ENCODE data around the gene PWWP2B. TPM values are rescaled to one million over a fixed set of nuclear protein-coding genes. Genes with fewer than 3 reads are reported as not detected.

PWWP2B gene
- total and polyA plus RNA-seq, 10 of the 15 experiments (the other 5 are each of a cell fraction or from before 2014, with no cell fraction given), result 0.04 to 0.87 (median 0.35) TPM; not detected in 4

- TF ChIP-seq SMC3 (IDR thresholded peaks at IDR 0.05; ENCODE audit: borderline replicate concordance, low read length) (no peak), CBX3 (IDR thresholded peaks at IDR 0.05; ENCODE audit: borderline replicate concordance, low read depth) (no peak), ZNF217 (IDR thresholded peaks at IDR 0.05) (no peak)
Measured at GRCh38 chr10:132390921-132391675, 5.9 kb upstream of the PWWP2B start (continued).

- no peak for FAIRE-seq
- Histone ChIP-seq H3K36me3 (ENCODE audit: control insufficient read depth in 2 of 2, insufficient read depth in 2 of 2, low read length in 1 of 2) (no peaks in the 10 kb centered on the region), H3K27me3 (replicated peaks in 1 of 2; ENCODE audit: control insufficient read depth in 2 of 2, insufficient read depth in 2 of 2, low read length in 1 of 2) (peaks cover 0 to 3% of the 10 kb centered on the region in 2 experiments; a peak in 3 of 4 replicates), H3K27ac (ENCODE audit: control insufficient read depth, insufficient read depth) (no peak overlapping the region), H3K4me1 (ENCODE audit: control insufficient read depth, insufficient read depth, low read length) (no peaks in the 10 kb centered on the region; the same call in 1 of the 2 replicates), H3K9me3 (replicated peaks; ENCODE audit: control insufficient read depth, insufficient read depth, low read length) (no peaks in the 10 kb centered on the region), H2AFZ (ENCODE audit: control insufficient read depth, low read depth, low read length) (no peak overlapping the region), H4K20me1 (ENCODE audit: control insufficient read depth, insufficient read depth) (no peaks in the 10 kb centered on the region), H3K79me2 (ENCODE audit: control insufficient read depth, insufficient read depth, low read length) (no peaks in the 10 kb centered on the region), H3K4me2 (ENCODE audit: control insufficient read depth, insufficient read depth) (no peak overlapping the region), H3K4me3 (no peak overlapping the region), H3K9ac (ENCODE audit: control insufficient read depth, insufficient read depth, low read length) (no peak overlapping the region)
- WGBS (ENCODE audit: insufficient coverage, insufficient replicate concordance, low lambda C conversion rate, missing lambda C conversion rate), result 36% methylated on average over 4 of the region's 4 CpGs
- BruUV-seq (replicated peaks), result no TSS peak
- ATAC-seq, result no peak
- RAD21 ChIA-PET (ENCODE audit: unreplicated experiment), result interaction anchor here (1.0 kb wide), 1 partner anchor 31 kb away, joined by 3 read pairs; no protein-coding TSS in a partner anchor
- SMC1A ChIA-PET (ENCODE audit: uncharacterized antibody, unreplicated experiment), result interaction anchor here (1.0 kb wide), 1 partner anchor 61 kb away, joined by 3 read pairs; no protein-coding TSS in a partner anchor
- intact Hi-C loops (cut with micrococcal nuclease; ENCODE audit: unreplicated experiment), result no loop called here
- CTCF ChIA-PET, result interaction anchor here (1.2 kb wide), 1 partner anchor 52 kb away, joined by 3 read pairs; no protein-coding TSS in a partner anchor
- no peak for DNase-seq (ENCODE audit: low read depth, low spot score)
- POLR2A ChIA-PET, result no interaction called here
- in situ Hi-C loops (cut with MboI), result no loop called here
- TF ChIP-seq CBX3 (IDR thresholded peaks at IDR 0.05; ENCODE audit: borderline replicate concordance, low read depth) (no peak), WRNIP1 (IDR thresholded peaks at IDR 0.05; ENCODE audit: borderline replicate concordance, low read depth, low read length) (no peak), SMARCA5 (IDR thresholded peaks at IDR 0.05) (no peak), HDAC2 (IDR thresholded peaks at IDR 0.05) (no peak), CHD4 (IDR thresholded peaks at IDR 0.05) (no peak), ZNF24 (IDR thresholded peaks at IDR 0.05) (no peak), JUNB (IDR thresholded peaks at IDR 0.05) (no peak), MYC (IDR thresholded peaks at IDR 0.05; ENCODE audit: insufficient read depth, insufficient read length, insufficient replicate concordance, low read length, severe bottlenecking) (no peak), SRF (IDR thresholded peaks at IDR 0.05; ENCODE audit: low read depth in 2 of 2, low read length in 2 of 2) (no peak), DPF2 (IDR thresholded peaks at IDR 0.05) (no peak)
- TF ChIP-seq, protein P1, sequence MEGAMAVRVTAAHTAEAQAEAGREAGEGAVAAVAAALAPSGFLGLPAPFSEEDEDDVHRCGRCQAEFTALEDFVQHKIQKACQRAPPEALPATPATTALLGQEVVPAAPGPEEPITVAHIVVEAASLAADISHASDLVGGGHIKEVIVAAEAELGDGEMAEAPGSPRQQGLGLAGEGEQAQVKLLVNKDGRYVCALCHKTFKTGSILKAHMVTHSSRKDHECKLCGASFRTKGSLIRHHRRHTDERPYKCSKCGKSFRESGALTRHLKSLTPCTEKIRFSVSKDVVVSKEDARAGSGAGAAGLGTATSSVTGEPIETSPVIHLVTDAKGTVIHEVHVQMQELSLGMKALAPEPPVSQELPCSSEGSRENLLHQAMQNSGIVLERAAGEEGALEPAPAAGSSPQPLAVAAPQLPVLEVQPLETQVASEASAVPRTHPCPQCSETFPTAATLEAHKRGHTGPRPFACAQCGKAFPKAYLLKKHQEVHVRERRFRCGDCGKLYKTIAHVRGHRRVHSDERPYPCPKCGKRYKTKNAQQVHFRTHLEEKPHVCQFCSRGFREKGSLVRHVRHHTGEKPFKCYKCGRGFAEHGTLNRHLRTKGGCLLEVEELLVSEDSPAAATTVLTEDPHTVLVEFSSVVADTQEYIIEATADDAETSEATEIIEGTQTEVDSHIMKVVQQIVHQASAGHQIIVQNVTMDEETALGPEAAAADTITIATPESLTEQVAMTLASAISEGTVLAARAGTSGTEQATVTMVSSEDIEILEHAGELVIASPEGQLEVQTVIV (IDR thresholded peaks at IDR 0.05; ENCODE audit: borderline replicate concordance, partially characterized antibody), result no peak
- TF ChIP-seq, protein P2, sequence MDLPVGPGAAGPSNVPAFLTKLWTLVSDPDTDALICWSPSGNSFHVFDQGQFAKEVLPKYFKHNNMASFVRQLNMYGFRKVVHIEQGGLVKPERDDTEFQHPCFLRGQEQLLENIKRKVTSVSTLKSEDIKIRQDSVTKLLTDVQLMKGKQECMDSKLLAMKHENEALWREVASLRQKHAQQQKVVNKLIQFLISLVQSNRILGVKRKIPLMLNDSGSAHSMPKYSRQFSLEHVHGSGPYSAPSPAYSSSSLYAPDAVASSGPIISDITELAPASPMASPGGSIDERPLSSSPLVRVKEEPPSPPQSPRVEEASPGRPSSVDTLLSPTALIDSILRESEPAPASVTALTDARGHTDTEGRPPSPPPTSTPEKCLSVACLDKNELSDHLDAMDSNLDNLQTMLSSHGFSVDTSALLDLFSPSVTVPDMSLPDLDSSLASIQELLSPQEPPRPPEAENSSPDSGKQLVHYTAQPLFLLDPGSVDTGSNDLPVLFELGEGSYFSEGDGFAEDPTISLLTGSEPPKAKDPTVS (IDR thresholded peaks at IDR 0.05; ENCODE audit: low read depth, low read length), result no peak
- TF ChIP-seq, protein P3, sequence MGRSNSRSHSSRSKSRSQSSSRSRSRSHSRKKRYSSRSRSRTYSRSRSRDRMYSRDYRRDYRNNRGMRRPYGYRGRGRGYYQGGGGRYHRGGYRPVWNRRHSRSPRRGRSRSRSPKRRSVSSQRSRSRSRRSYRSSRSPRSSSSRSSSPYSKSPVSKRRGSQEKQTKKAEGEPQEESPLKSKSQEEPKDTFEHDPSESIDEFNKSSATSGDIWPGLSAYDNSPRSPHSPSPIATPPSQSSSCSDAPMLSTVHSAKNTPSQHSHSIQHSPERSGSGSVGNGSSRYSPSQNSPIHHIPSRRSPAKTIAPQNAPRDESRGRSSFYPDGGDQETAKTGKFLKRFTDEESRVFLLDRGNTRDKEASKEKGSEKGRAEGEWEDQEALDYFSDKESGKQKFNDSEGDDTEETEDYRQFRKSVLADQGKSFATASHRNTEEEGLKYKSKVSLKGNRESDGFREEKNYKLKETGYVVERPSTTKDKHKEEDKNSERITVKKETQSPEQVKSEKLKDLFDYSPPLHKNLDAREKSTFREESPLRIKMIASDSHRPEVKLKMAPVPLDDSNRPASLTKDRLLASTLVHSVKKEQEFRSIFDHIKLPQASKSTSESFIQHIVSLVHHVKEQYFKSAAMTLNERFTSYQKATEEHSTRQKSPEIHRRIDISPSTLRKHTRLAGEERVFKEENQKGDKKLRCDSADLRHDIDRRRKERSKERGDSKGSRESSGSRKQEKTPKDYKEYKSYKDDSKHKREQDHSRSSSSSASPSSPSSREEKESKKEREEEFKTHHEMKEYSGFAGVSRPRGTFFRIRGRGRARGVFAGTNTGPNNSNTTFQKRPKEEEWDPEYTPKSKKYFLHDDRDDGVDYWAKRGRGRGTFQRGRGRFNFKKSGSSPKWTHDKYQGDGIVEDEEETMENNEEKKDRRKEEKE (IDR thresholded peaks at IDR 0.05), result no peak
Measured at GRCh38 chr10:132391676-132392020, 5.4 kb upstream of the PWWP2B start.
